Progenitor cell of endocrine pancreas (in vitro differentiated cells): ENCODE measurements around the gene SCAMP4. TPM values are rescaled to one million over a fixed set of nuclear protein-coding genes. Genes with fewer than 3 reads are reported as not detected.

Experiments used
- DNase-seq: peaks from one replicate; pipeline ENCODE4 v3.0.0; 2021; ENCODE audit warnings: low spot score; ENCODE audit not compliant: unreplicated experiment
- H3K27ac Mint-ChIP-seq: 2 replicates; pipeline ENCODE4 v1.8.0; 2021; ENCODE audit warnings: mild to moderate bottlenecking, moderate library complexity, mixed read lengths
- H3K27me3 Mint-ChIP-seq: 2 replicates; pipeline ENCODE4 v1.8.0; 2021; ENCODE audit warnings: mixed read lengths
- H3K36me3 Mint-ChIP-seq: 2 replicates; pipeline ENCODE4 v1.8.0; 2022; ENCODE audit warnings: mixed read lengths; ENCODE audit not compliant: insufficient read depth
- H3K4me1 Mint-ChIP-seq: 2 replicates; pipeline ENCODE4 v1.8.0; 2021; ENCODE audit warnings: low read depth, mixed read lengths
- H3K4me3 Mint-ChIP-seq: 2 replicates; pipeline ENCODE4 v1.8.0; 2021; ENCODE audit warnings: low read depth, mild to moderate bottlenecking, moderate library complexity, mixed read lengths
- H3K9me3 Mint-ChIP-seq: 2 replicates; pipeline ENCODE4 v1.8.0; 2021; ENCODE audit warnings: low read depth, mixed read lengths
- total RNA-seq: library from RNA; stranded (reverse); gene quantifications from 2 replicates; pipeline ENCODE4 v1.2.1, GENCODE V29; 2021
- TF ChIP-seq, protein P1 (sequence below): fragments of 200-600 bp; sonication (generic); IDR thresholded peaks from one replicate; pipeline ENCODE4 v1.5.0; 2021; ENCODE audit warnings: antibody characterized with exemption, mild to moderate bottlenecking; ENCODE audit not compliant: unreplicated experiment

Gene SCAMP4
- total RNA-seq, 1 donor from 2014 or later = 102 TPM

DNA sequence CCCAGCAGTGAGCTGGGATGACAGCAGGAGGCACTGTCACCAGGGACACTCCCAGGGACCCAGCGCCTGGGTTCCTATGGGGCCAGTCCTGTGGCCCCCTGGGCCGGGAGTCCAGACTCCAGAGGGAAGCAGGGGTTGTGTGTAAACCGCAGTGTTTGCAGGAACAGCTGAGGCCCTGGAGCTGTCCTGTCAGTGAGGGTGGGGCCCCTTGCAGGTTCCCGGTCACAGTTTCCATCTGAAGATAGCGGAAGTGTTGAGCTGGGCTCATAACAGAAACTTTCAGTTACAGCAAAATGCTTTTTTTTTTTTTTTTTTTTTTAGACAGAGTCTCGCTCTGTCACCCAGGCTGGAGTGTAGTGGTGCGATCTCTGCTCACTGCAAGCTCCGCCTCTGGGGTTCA, 18.1 kb downstream of the SCAMP4 start:
- DNase-seq = no peak
- no peak overlapping the region for H3K4me3 Mint-ChIP-seq
- H3K4me1 Mint-ChIP-seq = no peaks in the 10 kb centered on the region
- H3K9me3 Mint-ChIP-seq = peaks cover 4% of the 10 kb centered on the region
- TF ChIP-seq, protein P1, sequence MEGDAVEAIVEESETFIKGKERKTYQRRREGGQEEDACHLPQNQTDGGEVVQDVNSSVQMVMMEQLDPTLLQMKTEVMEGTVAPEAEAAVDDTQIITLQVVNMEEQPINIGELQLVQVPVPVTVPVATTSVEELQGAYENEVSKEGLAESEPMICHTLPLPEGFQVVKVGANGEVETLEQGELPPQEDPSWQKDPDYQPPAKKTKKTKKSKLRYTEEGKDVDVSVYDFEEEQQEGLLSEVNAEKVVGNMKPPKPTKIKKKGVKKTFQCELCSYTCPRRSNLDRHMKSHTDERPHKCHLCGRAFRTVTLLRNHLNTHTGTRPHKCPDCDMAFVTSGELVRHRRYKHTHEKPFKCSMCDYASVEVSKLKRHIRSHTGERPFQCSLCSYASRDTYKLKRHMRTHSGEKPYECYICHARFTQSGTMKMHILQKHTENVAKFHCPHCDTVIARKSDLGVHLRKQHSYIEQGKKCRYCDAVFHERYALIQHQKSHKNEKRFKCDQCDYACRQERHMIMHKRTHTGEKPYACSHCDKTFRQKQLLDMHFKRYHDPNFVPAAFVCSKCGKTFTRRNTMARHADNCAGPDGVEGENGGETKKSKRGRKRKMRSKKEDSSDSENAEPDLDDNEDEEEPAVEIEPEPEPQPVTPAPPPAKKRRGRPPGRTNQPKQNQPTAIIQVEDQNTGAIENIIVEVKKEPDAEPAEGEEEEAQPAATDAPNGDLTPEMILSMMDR = no peak
- peaks cover 13% of the 10 kb centered on the region for H3K36me3 Mint-ChIP-seq
- peaks cover 6% of the 10 kb centered on the region for H3K27me3 Mint-ChIP-seq
- H3K27ac Mint-ChIP-seq = no peak overlapping the region

GRCh38 chr19:1924320-1924961, 19.2 kb downstream of the SCAMP4 start:
- Mint-ChIP-seq H3K4me1 (no peaks in the 10 kb centered on the region), H3K4me3 (no peak overlapping the region), H3K36me3 (peaks cover 10% of the 10 kb centered on the region), H3K27ac (no peak overlapping the region), H3K27me3 (peaks cover 6% of the 10 kb centered on the region), H3K9me3 (peaks cover 4% of the 10 kb centered on the region)
- DNase-seq = no peak
- TF ChIP-seq, protein P1 = no peak

GRCh38 chr19:1925544-1925943, 20.3 kb downstream of the SCAMP4 start:
- H3K36me3 Mint-ChIP-seq = peaks cover 9% of the 10 kb centered on the region
- no peak for DNase-seq
- no peak overlapping the region for H3K4me3 Mint-ChIP-seq
- TF ChIP-seq, protein P1 = no peak
- H3K9me3 Mint-ChIP-seq = peaks cover 4% of the 10 kb centered on the region
- H3K27ac Mint-ChIP-seq = no peak overlapping the region
- H3K27me3 Mint-ChIP-seq = peaks cover 6% of the 10 kb centered on the region
- H3K4me1 Mint-ChIP-seq = no peaks in the 10 kb centered on the region

DNA sequence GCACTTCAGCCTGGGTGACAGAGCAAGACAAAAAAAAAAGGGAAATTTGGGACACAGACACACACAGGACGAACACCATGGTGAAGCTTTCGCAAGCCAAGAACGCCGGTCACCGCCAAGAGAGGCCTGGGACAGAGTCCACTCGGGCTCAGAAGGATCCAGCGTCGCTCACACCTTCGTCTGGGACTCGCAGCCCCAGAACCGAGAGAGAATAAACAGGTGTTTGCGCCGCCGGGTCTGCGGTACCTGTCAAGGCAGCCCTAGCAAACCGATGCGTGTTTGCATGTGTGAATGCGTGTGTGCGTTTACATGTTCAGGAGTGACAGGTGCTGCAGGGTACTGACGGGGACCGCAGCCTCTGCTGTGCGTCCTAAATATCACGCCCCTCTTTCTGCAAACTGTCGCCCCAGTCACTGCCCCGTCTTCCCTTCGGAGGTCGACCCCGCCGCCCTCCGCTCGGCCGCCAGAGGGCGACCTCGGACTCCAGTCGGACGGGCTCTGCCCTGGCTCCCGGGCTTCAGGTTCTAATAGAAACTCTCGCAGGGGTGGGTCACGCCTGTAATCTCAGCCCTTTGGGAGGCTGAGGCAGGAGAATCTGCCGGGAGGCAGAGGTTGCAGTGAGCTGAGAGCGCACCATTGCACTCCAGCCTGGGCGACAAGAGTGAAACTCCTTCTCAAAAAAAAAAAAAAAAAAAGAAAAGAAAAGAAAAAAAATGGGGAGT, 24.0 kb downstream of the SCAMP4 start:
- TF ChIP-seq, protein P1 = peak; percentile 83
- Mint-ChIP-seq H3K27ac (no peak overlapping the region), H3K4me1 (no peaks in the 10 kb centered on the region), H3K36me3 (peaks cover 4% of the 10 kb centered on the region), H3K4me3 (peak overlapping the region; percentile 41), H3K9me3 (peaks cover 8% of the 10 kb centered on the region), H3K27me3 (peaks cover 10% of the 10 kb centered on the region)
- peak; percentile 79 for DNase-seq

- H3K9me3 Mint-ChIP-seq = peaks cover 11% of the 10 kb centered on the region
- no peak overlapping the region for H3K4me3 Mint-ChIP-seq
- H3K27me3 Mint-ChIP-seq = peaks cover 10% of the 10 kb centered on the region
- no peak for DNase-seq
- peaks cover 5% of the 10 kb centered on the region for H3K36me3 Mint-ChIP-seq
- TF ChIP-seq, protein P1 = no peak
- H3K27ac Mint-ChIP-seq = no peak overlapping the region
- H3K4me1 Mint-ChIP-seq = peaks cover 2% of the 10 kb centered on the region
These were observed 26.2 kb downstream of the SCAMP4 start for GRCh38 chr19:1931445-1931844.
